ENCODE results near the gene RAB11FIP4.
A peak's percentile ranks its signal among the peaks of the same experiment; 100 is the strongest.

RAB11FIP4 gene

DNA sequence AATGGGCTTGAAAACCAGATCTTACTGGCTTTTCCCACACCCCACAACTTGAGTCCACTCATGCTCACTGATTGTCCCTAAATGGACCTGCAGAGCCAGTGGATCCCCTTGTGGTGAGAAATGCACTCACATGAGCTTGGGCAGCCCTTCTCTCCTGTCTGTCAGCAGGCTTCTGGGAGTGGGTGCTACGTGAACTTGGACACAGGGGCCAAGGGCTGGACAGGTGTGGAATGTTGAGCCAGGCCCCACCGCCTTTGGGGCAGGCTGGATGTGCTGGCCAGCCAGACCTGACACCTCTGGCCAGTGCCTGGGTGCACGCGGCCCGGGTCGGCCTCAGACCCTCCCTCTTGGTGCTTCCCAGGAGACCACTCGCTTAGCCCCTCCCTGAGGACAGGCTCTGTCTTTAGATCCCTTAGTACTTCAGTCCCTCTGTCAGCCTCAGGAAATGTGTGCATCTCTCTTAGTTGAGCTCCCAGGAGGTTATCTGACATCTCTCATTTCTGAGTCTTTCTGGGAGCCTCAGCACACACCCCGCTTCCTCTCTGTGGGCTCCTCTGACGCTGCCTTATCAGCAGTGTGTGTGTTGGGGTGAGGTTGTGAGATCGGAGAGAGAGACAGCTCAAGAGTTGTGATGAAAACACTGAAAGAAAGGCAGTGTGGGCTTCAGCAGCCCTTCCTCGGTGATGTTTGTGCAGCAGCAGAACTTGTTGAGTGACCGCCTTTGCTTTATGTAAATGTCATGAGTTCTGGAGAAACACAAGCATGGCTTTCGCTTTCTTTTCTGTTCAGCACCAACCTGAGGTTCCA is 117.0 kb downstream of the RAB11FIP4 start:
- no peak for TF ChIP-seq MYC (IDR thresholded peaks at IDR 0.05; ENCODE audit: low read depth, low read length)
- TF ChIP-seq POLR2A (IDR thresholded peaks at IDR 0.05; ENCODE audit: extremely low read depth, insufficient read length), result no peak
- TF ChIP-seq, protein P1, sequence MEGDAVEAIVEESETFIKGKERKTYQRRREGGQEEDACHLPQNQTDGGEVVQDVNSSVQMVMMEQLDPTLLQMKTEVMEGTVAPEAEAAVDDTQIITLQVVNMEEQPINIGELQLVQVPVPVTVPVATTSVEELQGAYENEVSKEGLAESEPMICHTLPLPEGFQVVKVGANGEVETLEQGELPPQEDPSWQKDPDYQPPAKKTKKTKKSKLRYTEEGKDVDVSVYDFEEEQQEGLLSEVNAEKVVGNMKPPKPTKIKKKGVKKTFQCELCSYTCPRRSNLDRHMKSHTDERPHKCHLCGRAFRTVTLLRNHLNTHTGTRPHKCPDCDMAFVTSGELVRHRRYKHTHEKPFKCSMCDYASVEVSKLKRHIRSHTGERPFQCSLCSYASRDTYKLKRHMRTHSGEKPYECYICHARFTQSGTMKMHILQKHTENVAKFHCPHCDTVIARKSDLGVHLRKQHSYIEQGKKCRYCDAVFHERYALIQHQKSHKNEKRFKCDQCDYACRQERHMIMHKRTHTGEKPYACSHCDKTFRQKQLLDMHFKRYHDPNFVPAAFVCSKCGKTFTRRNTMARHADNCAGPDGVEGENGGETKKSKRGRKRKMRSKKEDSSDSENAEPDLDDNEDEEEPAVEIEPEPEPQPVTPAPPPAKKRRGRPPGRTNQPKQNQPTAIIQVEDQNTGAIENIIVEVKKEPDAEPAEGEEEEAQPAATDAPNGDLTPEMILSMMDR (IDR thresholded peaks at IDR 0.05; ENCODE audit: low read depth, low read length), result peak; percentile 19
- TF ChIP-seq, protein P2, sequence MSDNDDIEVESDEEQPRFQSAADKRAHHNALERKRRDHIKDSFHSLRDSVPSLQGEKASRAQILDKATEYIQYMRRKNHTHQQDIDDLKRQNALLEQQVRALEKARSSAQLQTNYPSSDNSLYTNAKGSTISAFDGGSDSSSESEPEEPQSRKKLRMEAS (IDR thresholded peaks at IDR 0.05; ENCODE audit: low read depth, low read length), result no peak
- no peak overlapping the region for H3K4me3 ChIP-seq (ENCODE audit: low read depth, low read length)
- DNase-seq (ENCODE audit: low read depth), result no peak

DNA sequence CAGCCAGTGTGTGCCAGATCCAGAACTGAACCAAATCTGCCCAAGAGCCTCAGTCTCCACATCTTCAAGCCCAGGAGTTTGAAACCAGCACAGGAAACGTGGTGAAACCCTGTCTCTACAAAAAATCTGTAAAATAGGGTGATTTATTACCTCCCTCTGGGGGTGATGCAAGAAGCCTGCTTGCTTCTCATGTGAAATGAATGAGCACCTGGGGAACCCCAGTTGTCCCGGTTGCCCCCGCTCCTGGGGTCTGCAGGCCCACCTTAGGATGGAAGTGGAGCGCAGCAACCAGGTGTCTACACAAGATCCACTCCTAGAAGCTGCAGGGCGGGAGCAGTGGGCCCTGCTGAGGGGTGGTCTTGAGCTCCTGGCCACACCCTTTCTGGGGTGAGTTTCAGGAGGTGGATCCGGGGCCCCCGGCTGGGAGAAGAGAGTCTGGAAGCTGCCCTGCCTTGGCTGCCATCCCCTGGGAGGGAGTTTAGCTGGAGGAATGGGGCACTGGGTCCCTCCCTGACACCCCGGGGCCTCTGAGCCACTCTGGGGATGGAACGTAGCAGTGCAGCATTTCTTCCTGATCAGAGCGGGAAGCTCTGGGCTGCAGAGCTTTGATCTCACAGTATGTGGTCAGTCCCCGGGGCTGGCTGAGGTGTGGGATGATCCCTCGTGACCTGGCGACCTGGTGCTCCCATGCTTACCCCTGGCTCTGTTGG is 117.8 kb downstream of the RAB11FIP4 start:
- no peak overlapping the region for H3K4me3 ChIP-seq (ENCODE audit: low read depth, low read length)
- no peak for DNase-seq (ENCODE audit: low read depth)
- TF ChIP-seq POLR2A (IDR thresholded peaks at IDR 0.05; ENCODE audit: extremely low read depth, insufficient read length) (no peak), MYC (IDR thresholded peaks at IDR 0.05; ENCODE audit: low read depth, low read length) (no peak)
- TF ChIP-seq, protein P1 (IDR thresholded peaks at IDR 0.05; ENCODE audit: low read depth, low read length), result no peak
- TF ChIP-seq, protein P2 (IDR thresholded peaks at IDR 0.05; ENCODE audit: low read depth, low read length), result no peak

DNA sequence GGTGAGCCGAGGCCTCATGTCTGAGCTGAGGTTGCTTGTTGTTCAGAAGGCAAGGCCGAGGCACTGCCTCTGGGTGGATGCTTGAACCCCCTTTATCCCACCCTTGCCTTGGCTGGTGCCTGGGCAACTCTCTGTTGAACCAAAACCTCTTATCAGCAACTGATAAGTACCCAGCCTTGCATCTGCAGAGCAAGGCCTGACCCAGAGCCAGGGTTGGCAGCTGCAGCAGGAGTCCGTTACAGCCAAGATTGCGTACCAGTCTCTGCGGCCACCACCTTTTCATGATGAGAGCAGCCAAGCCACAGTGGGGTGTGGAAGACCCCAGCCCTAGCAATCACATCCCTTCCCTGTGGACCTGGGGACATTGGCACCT is 118.3 kb downstream of the RAB11FIP4 start:
- TF ChIP-seq POLR2A (IDR thresholded peaks at IDR 0.05; ENCODE audit: extremely low read depth, insufficient read length) (no peak), MYC (IDR thresholded peaks at IDR 0.05; ENCODE audit: low read depth, low read length) (no peak)
- TF ChIP-seq, protein P1 (IDR thresholded peaks at IDR 0.05; ENCODE audit: low read depth, low read length), result no peak
- TF ChIP-seq, protein P2 (IDR thresholded peaks at IDR 0.05; ENCODE audit: low read depth, low read length), result no peak

DNA sequence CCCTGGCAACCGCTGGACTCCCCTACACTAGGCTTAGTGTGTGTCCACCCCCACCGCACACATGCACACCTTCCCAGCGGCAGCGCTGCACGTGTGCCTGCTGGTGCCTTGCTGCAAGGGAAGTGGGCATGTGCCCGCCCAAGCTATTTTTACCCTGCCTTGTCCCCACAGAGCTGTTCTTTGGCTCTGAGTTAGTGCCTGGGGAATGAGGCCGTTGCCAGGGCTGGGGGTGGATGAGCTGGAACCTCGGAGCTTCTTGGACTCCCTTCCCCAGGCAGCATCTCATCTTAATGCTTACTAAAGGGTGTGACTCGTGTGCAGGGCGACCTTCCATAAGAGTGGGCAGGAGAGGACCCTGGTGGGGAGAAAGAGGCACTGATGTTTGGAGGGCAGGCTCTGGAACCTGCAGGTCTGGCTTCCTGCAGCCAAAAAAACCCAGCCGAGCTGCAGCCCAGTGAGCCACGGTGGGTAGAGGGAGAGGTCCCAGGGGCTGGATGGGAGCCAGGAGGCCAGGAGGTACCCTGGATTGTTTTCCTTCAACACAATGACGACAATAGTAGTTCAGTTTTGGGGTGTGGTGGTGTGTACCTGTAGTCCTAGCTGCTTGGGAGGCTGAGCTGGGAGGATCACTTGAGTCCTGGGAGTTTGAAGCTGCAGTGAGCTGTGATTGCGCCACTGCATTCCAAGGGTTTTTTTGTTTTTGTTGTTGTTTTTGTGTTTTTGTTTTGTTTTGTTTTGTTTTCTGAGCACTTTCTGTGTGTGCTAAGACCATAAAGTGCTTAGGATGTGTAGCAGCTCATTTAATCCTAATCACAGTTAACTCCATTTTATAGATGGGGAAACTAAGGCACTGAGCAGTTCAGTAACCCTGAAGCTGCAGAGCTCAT is 119.1 kb downstream of the RAB11FIP4 start:
- DNase-seq (ENCODE audit: low read depth), result no peak
- TF ChIP-seq MYC (IDR thresholded peaks at IDR 0.05; ENCODE audit: low read depth, low read length) (no peak), POLR2A (IDR thresholded peaks at IDR 0.05; ENCODE audit: extremely low read depth, insufficient read length) (no peak)
- TF ChIP-seq, protein P2 (IDR thresholded peaks at IDR 0.05; ENCODE audit: low read depth, low read length), result no peak
- TF ChIP-seq, protein P1 (IDR thresholded peaks at IDR 0.05; ENCODE audit: low read depth, low read length), result no peak
- H3K4me3 ChIP-seq (ENCODE audit: low read depth, low read length), result no peak overlapping the region

More for the DNA sequence above, 118.3 kb downstream of the RAB11FIP4 start:
- H3K4me3 ChIP-seq (ENCODE audit: low read depth, low read length), result no peak overlapping the region
- no peak for DNase-seq (ENCODE audit: low read depth)

DNA sequence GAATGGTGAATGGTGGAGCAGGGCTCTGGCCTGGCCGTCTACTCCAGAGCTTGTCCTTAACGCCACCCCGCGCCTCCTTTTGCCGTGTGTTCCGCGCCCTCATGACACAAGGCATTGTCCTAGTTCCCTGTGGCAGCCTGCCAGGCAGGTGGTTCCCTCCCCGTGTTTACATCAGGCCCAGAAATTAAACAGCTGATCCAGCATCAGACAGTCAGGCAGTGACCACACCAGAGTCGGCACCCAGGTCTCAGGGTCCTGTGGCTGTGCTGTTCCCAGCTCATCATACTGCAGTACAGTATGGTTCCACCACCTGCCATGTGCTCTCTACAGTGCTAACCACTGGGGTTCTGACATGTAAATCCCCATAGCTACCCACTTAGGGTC is 119.7 kb downstream of the RAB11FIP4 start:
- no peak overlapping the region for H3K4me3 ChIP-seq (ENCODE audit: low read depth, low read length)
- DNase-seq (ENCODE audit: low read depth), result no peak
- TF ChIP-seq POLR2A (IDR thresholded peaks at IDR 0.05; ENCODE audit: extremely low read depth, insufficient read length) (no peak), MYC (IDR thresholded peaks at IDR 0.05; ENCODE audit: low read depth, low read length) (no peak)
- TF ChIP-seq, protein P1 (IDR thresholded peaks at IDR 0.05; ENCODE audit: low read depth, low read length), result no peak
- TF ChIP-seq, protein P2 (IDR thresholded peaks at IDR 0.05; ENCODE audit: low read depth, low read length), result no peak

All from NB4 (cell line).